Stimulated activated CD4-positive, alpha-beta T cell treated with anti-CD3 and anti-CD28 coated beads, Interleukin-15, amount 100 ng/mL, for 24 hours (primary cell): ENCODE measurements around the gene AMIGO2.

ENCODE experiments used
- DNase-seq: peaks from one replicate; pipeline ENCODE4 v3.0.0-alpha.2; 2020

Gene AMIGO2

GRCh38 chr12:47032644-47033043 is 47.1 kb downstream of the AMIGO2 start:
- peak; percentile 8 for DNase-seq

GRCh38 chr12:47029903-47030302 is 49.9 kb downstream of the AMIGO2 start:
- no peak for DNase-seq

- no peak for DNase-seq
Observed at GRCh38 chr12:47028981-47029708, 50.6 kb downstream of the AMIGO2 start.

- no peak for DNase-seq
Observed at GRCh38 chr12:47028186-47028585, 51.6 kb downstream of the AMIGO2 start.
